Measurements from ENCODE around the gene MIDN.

Gene MIDN

DNA sequence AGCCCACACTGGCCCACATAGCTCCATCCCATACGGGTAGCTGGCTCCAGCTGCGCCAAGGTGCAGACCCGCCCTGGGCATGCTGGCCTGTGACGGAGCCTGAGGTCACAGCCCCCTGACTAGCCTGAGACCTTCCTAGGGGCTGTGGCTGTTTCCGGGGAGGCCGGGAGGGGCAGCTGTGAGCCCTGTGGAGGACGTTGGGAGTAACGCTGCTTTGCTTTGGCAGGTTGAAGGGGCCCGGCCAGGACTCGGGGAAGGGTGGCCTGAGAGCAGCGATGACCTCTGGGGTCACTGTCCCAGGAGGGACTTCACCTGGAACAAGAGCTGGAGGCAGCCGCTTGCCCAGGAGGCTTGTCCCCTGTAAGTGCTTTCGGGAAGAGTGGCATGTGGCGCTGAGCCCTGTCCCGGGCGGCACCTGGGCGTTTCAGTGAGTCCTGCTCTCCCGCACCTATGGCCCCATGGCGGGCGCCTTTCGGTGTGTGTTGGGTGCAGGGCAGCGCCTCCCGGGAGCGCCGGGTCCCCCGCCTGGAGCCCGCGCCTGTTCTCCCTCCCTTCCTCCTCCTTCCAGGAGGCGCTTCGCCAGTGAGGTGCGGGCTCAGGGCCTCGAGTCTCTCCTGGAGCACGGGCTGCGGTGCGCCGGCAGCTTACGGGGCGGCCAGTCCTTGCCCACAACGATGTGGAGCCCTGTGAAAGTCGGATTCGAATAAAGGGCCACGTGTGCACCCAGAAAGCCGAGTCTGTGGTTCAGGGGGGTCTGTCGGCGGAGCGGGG, 25.9 kb downstream of the MIDN start:
- H3K56ac ChIP-seq (ENCODE audit: low read length), result peak overlapping the region; percentile 93
- no peak overlapping the region for H3K4ac ChIP-seq (ENCODE audit: low read depth, low read length)
- peak overlapping the region; percentile 73 for H3K9ac ChIP-seq (ENCODE audit: low read length)
- H3K4me2 ChIP-seq (ENCODE audit: low read length), result peak overlapping the region; percentile 55
- peaks cover 43% of the 10 kb centered on the region for H3K79me2 ChIP-seq (ENCODE audit: control insufficient read depth, insufficient read depth, low read length)
- H2BK15ac ChIP-seq (replicated peaks; ENCODE audit: low read depth), result no peak overlapping the region
- H3K18ac ChIP-seq (ENCODE audit: low read length), result no peak overlapping the region
- H4K5ac ChIP-seq (ENCODE audit: low read length), result no peak overlapping the region
- no peak overlapping the region for H2BK5ac ChIP-seq (ENCODE audit: low read length)
- no peak overlapping the region for H3K23ac ChIP-seq (ENCODE audit: low read length)
- H4K8ac ChIP-seq (ENCODE audit: low read depth, low read length), result no peak overlapping the region
- H3K36me3 ChIP-seq (ENCODE audit: control insufficient read depth, insufficient read depth, low read length), result peaks cover 14% of the 10 kb centered on the region
- H3K4me1 ChIP-seq (ENCODE audit: control insufficient read depth, low read depth, low read length), result no peaks in the 10 kb centered on the region
- H3K27me3 ChIP-seq (ENCODE audit: insufficient read depth, low read length, poor library complexity), result no peaks in the 10 kb centered on the region
- no peak overlapping the region for H2BK120ac ChIP-seq (ENCODE audit: low read depth, low read length)
- no CpG with 5 or more reads among the region's 46 CpGs for WGBS (ENCODE audit: extremely low coverage, insufficient coverage, low lambda C conversion rate)
- DNase-seq, result no peak
- no peak overlapping the region for H2AK5ac ChIP-seq (ENCODE audit: low read length)
- peaks cover 18% of the 10 kb centered on the region for H3K79me1 ChIP-seq (ENCODE audit: low read length)
- H3K4me3 ChIP-seq (ENCODE audit: low read length), result no peak overlapping the region
- H3K27ac ChIP-seq (ENCODE audit: low read depth, low read length), result peak overlapping the region; percentile 80

DNA sequence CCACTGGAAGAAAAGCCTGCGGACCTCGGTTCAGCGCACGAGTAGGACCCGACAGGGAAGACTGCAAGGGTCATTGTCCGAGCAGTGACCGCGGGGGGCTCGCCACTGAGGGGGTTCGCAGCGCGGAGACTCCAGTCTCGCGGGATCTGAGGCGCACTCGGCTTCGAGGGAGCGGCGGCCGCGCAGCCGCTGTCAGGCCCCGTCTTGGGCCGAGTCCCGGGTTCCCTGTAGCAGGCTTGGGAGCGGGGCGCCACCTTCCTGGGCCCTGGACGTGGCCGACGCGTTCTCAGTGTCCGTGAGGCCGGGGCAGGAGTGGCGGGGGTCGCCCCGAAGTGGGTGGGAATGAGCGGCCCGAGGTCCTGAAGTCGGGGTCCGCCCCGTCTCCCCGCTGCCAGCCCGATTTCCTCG, 26.5 kb downstream of the MIDN start:
- Histone ChIP-seq H2BK15ac (replicated peaks; ENCODE audit: low read depth) (no peak overlapping the region), H4K5ac (ENCODE audit: low read length) (no peak overlapping the region), H3K18ac (ENCODE audit: low read length) (no peak overlapping the region), H4K8ac (ENCODE audit: low read depth, low read length) (no peak overlapping the region), H3K9ac (ENCODE audit: low read length) (peak overlapping the region; percentile 73), H3K56ac (ENCODE audit: low read length) (peak overlapping the region; percentile 93), H3K79me2 (ENCODE audit: control insufficient read depth, insufficient read depth, low read length) (peaks cover 40% of the 10 kb centered on the region), H3K4me1 (ENCODE audit: control insufficient read depth, low read depth, low read length) (no peaks in the 10 kb centered on the region), H3K4ac (ENCODE audit: low read depth, low read length) (no peak overlapping the region), H3K27ac (ENCODE audit: low read depth, low read length) (peak overlapping the region; percentile 80), H3K36me3 (ENCODE audit: control insufficient read depth, insufficient read depth, low read length) (peaks cover 14% of the 10 kb centered on the region), H3K23ac (ENCODE audit: low read length) (peak overlapping the region; percentile 50), H2BK120ac (ENCODE audit: low read depth, low read length) (no peak overlapping the region), H3K4me2 (ENCODE audit: low read length) (peak overlapping the region; percentile 55), H3K27me3 (ENCODE audit: insufficient read depth, low read length, poor library complexity) (no peaks in the 10 kb centered on the region), H2BK5ac (ENCODE audit: low read length) (no peak overlapping the region), H3K79me1 (ENCODE audit: low read length) (peaks cover 18% of the 10 kb centered on the region), H2AK5ac (ENCODE audit: low read length) (no peak overlapping the region), H3K4me3 (ENCODE audit: low read length) (peak overlapping the region; percentile 32)
- no CpG with 5 or more reads among the region's 44 CpGs for WGBS (ENCODE audit: extremely low coverage, insufficient coverage, low lambda C conversion rate)
- no peak for DNase-seq

DNA sequence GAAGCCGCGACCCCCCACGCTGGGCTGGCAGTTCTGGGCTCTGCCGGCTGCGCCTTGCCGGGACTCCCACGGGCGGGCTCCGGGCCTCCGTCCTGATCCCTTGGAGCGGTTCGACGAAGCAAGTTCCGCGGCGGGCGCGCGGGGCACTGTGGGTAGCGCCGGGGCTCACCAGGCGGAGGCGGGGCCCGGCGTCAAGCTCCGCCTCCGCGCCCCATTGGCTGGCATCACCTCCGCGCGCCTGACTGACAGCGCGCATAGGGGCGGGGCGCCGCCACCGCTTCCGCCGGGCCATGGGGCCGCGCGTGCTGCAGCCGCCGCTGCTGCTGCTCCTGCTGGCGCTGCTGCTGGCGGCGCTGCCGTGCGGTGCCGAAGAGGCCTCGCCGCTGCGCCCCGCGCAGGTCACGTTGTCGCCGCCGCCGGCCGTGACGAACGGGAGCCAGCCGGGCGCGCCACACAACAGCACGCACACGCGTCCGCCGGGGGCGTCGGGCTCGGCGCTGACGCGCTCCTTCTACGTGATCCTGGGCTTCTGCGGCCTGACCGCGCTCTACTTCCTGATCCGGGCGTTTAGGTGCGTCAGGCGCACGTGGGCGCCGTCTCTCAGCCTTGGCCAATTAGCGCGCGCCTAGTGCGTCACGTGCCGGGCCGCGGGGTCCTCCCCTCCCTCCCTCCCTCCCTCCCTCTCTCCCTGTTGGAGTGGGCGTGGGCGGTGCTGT, 27.0 kb downstream of the MIDN start, which contains the start of gene FAM174C:
FAM174C (plus strand) TSS at position 271 of the 716 bp plus-strand sequence; CDS start at position 291, 20 bp downstream.
- WGBS (ENCODE audit: extremely low coverage, insufficient coverage, low lambda C conversion rate), result no CpG with 5 or more reads among the region's 98 CpGs

DNA sequence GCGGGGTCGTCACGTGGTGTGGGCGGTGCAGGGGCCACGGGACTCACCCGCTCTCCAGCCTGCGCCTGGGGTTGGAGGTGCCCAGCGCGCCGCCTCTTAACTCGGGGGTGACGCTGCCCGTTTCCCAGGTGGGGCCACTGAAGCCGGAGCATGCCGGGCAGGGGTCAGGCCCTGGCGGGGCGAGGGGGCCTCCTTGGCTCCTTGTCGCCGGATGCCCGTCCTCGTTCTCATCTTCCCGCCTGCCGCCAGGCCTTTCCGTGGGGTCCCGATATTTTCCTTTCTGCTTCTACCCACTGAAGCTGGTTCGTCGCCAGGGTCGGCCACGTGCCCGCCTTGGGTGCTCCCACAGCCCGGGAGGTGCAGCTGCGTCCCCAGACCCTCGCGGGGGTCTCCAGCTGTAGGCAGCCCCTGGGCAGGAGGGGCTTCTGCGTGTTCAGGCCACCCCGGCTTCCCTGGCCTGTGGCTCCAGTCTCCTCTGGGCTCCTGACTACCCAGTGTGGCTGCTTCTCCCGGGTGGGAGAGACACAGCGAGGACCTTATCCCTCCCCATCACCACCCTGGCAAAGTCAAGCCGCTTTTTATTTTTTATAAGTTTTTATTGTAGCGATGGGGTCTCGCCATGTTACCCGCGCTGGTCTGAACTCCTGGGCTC, 27.7 kb downstream of the MIDN start:
- peak overlapping the region; percentile 91 for H3K9ac ChIP-seq (ENCODE audit: low read length)
- WGBS (ENCODE audit: extremely low coverage, insufficient coverage, low lambda C conversion rate), result no CpG with 5 or more reads among the region's 43 CpGs
- H4K8ac ChIP-seq (ENCODE audit: low read depth, low read length), result no peak overlapping the region
- H2BK15ac ChIP-seq (replicated peaks; ENCODE audit: low read depth), result no peak overlapping the region
- no peak overlapping the region for H2BK120ac ChIP-seq (ENCODE audit: low read depth, low read length)
- H2AK5ac ChIP-seq (ENCODE audit: low read length), result no peak overlapping the region
- peak overlapping the region; percentile 53 for H2BK5ac ChIP-seq (ENCODE audit: low read length)
- H3K4me3 ChIP-seq (ENCODE audit: low read length), result peak overlapping the region; percentile 77
- H3K56ac ChIP-seq (ENCODE audit: low read length), result peak overlapping the region; percentile 91
- H3K23ac ChIP-seq (ENCODE audit: low read length), result peak overlapping the region; percentile 3
- H3K27me3 ChIP-seq (ENCODE audit: insufficient read depth, low read length, poor library complexity), result no peaks in the 10 kb centered on the region
- peaks cover 12% of the 10 kb centered on the region for H3K36me3 ChIP-seq (ENCODE audit: control insufficient read depth, insufficient read depth, low read length)
- DNase-seq, result no peak
- H3K79me1 ChIP-seq (ENCODE audit: low read length), result peaks cover 12% of the 10 kb centered on the region
- peak overlapping the region; percentile 98 for H3K4me2 ChIP-seq (ENCODE audit: low read length)
- H4K5ac ChIP-seq (ENCODE audit: low read length), result no peak overlapping the region
- peaks cover 28% of the 10 kb centered on the region for H3K79me2 ChIP-seq (ENCODE audit: control insufficient read depth, insufficient read depth, low read length)
- peak overlapping the region; percentile 40 for H3K4ac ChIP-seq (ENCODE audit: low read depth, low read length)
- H3K18ac ChIP-seq (ENCODE audit: low read length), result peak overlapping the region; percentile 42
- no peaks in the 10 kb centered on the region for H3K4me1 ChIP-seq (ENCODE audit: control insufficient read depth, low read depth, low read length)
- H3K27ac ChIP-seq (ENCODE audit: low read depth, low read length), result peak overlapping the region; percentile 45

More for the DNA sequence above, 27.0 kb downstream of the MIDN start, which contains the start of gene FAM174C:
- no peak within 1 kb of the TSS for H2BK15ac ChIP-seq (replicated peaks; ENCODE audit: low read depth)
- H3K9ac ChIP-seq (ENCODE audit: low read length), result peak within 1 kb of the TSS; percentile 98
- H4K8ac ChIP-seq (ENCODE audit: low read depth, low read length), result no peak within 1 kb of the TSS
- H3K23ac ChIP-seq (ENCODE audit: low read length), result peak within 1 kb of the TSS; percentile 100
- H2BK5ac ChIP-seq (ENCODE audit: low read length), result peak within 1 kb of the TSS; percentile 93
- no peak within 1 kb of the TSS for H2AK5ac ChIP-seq (ENCODE audit: low read length)
- peaks cover 16% of the 10 kb centered on the region for H3K79me1 ChIP-seq (ENCODE audit: low read length)
- H3K4me3 ChIP-seq (ENCODE audit: low read length), result peak within 1 kb of the TSS; percentile 77
- H3K36me3 ChIP-seq (ENCODE audit: control insufficient read depth, insufficient read depth, low read length), result peaks cover 14% of the 10 kb centered on the region
- H3K4me2 ChIP-seq (ENCODE audit: low read length), result peak within 1 kb of the TSS; percentile 98
- no peaks in the 10 kb centered on the region for H3K27me3 ChIP-seq (ENCODE audit: insufficient read depth, low read length, poor library complexity)
- H3K4me1 ChIP-seq (ENCODE audit: control insufficient read depth, low read depth, low read length), result no peaks in the 10 kb centered on the region
- peaks cover 35% of the 10 kb centered on the region for H3K79me2 ChIP-seq (ENCODE audit: control insufficient read depth, insufficient read depth, low read length)
- no peak within 1 kb of the TSS for H4K5ac ChIP-seq (ENCODE audit: low read length)
- H2BK120ac ChIP-seq (ENCODE audit: low read depth, low read length), result no peak within 1 kb of the TSS
- peak within 1 kb of the TSS; percentile 40 for H3K4ac ChIP-seq (ENCODE audit: low read depth, low read length)
- peak within 1 kb of the TSS; percentile 99 for H3K56ac ChIP-seq (ENCODE audit: low read length)
- H3K27ac ChIP-seq (ENCODE audit: low read depth, low read length), result peak within 1 kb of the TSS; percentile 98
- peak within 1 kb of the TSS; percentile 86 for H3K18ac ChIP-seq (ENCODE audit: low read length)
- peak; percentile 99 for DNase-seq

DNA sequence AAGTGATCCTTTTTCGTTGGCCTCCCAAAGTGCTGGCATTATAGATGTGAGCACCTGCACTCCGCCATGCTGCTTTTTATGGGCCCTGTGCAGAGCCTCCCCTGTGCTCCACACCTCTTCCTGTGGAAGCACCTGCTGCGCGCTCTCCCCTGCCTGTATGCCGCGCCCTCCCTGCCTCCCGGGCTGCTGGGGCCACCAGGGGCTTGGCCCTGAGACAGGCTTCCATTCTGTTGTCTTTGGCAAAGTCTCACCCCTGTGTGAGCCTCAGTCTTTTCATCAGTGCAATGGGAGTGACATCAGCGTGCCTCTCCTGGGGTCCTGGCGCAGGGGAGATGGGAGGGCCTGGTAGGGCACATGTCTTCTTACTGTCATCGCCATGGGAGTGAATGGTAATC, 28.2 kb downstream of the MIDN start:
- H3K23ac ChIP-seq (ENCODE audit: low read length), result no peak overlapping the region
- no peaks in the 10 kb centered on the region for H3K27me3 ChIP-seq (ENCODE audit: insufficient read depth, low read length, poor library complexity)
- no peak overlapping the region for H2BK120ac ChIP-seq (ENCODE audit: low read depth, low read length)
- no peak overlapping the region for H2BK15ac ChIP-seq (replicated peaks; ENCODE audit: low read depth)
- H2AK5ac ChIP-seq (ENCODE audit: low read length), result no peak overlapping the region
- H4K5ac ChIP-seq (ENCODE audit: low read length), result no peak overlapping the region
- H3K79me1 ChIP-seq (ENCODE audit: low read length), result peaks cover 10% of the 10 kb centered on the region
- H3K4me3 ChIP-seq (ENCODE audit: low read length), result no peak overlapping the region
- no peak for DNase-seq
- no peak overlapping the region for H3K4me2 ChIP-seq (ENCODE audit: low read length)
- H3K18ac ChIP-seq (ENCODE audit: low read length), result no peak overlapping the region
- H3K36me3 ChIP-seq (ENCODE audit: control insufficient read depth, insufficient read depth, low read length), result peaks cover 11% of the 10 kb centered on the region
- H4K8ac ChIP-seq (ENCODE audit: low read depth, low read length), result no peak overlapping the region
- H3K9ac ChIP-seq (ENCODE audit: low read length), result peak overlapping the region; percentile 91
- no CpG with 5 or more reads among the region's 10 CpGs for WGBS (ENCODE audit: extremely low coverage, insufficient coverage, low lambda C conversion rate)
- H3K4me1 ChIP-seq (ENCODE audit: control insufficient read depth, low read depth, low read length), result no peaks in the 10 kb centered on the region
- no peak overlapping the region for H3K4ac ChIP-seq (ENCODE audit: low read depth, low read length)
- H3K79me2 ChIP-seq (ENCODE audit: control insufficient read depth, insufficient read depth, low read length), result peaks cover 23% of the 10 kb centered on the region
- H2BK5ac ChIP-seq (ENCODE audit: low read length), result no peak overlapping the region
- no peak overlapping the region for H3K27ac ChIP-seq (ENCODE audit: low read depth, low read length)
- H3K56ac ChIP-seq (ENCODE audit: low read length), result peak overlapping the region; percentile 91

All from mesendoderm (in vitro differentiated cells).